GM23338 (cell line): ENCODE results near the gene ZBP1. TPM values are rescaled to one million over a fixed set of nuclear protein-coding genes. Genes with fewer than 3 reads are reported as not detected.

Source experiments
- ATAC-seq: fragments of 200-7000 bp; cut with Tn5 transposase; 3 replicates; pipeline ENCODE4 v1.9.1; 2020
- DNase-seq: peaks from one replicate; pipeline ENCODE4 v3.0.0-alpha.2; 2015; ENCODE audit warnings: low spot score
- H2AFZ ChIP-seq: fragments of 200-600 bp; sonication (generic); 2 replicates; pipeline ENCODE4 v1.8.0; 2016; ENCODE audit warnings: antibody characterized with exemption, mild to moderate bottlenecking, moderate library complexity
- H3F3A ChIP-seq: fragments of 200-600 bp; sonication (generic); replicated peaks from 2 replicates; pipeline ENCODE4 v1.8.0; 2017; ENCODE audit warnings: antibody characterized with exemption, mixed run types, low read depth
- H3K27ac ChIP-seq: fragments of 200-600 bp; sonication (generic); 2 replicates; pipeline ENCODE4 v1.6.1; 2016; ENCODE audit warnings: low read depth
- H3K27me3 ChIP-seq: fragments of 200-600 bp; sonication (generic); 2 replicates; pipeline ENCODE4 v1.8.0; 2016; ENCODE audit warnings: mild to moderate bottlenecking, mixed run types, moderate library complexity; ENCODE audit not compliant: insufficient read depth
- H3K36me3 ChIP-seq: fragments of 200-600 bp; sonication (generic); 2 replicates; pipeline ENCODE4 v1.8.0; 2016; ENCODE audit warnings: mild to moderate bottlenecking; ENCODE audit not compliant: insufficient read depth
- H3K4me1 ChIP-seq: fragments of 200-600 bp; sonication (generic); 2 replicates; pipeline ENCODE4 v1.8.0; 2016; ENCODE audit warnings: mild to moderate bottlenecking, moderate library complexity; ENCODE audit not compliant: insufficient read depth
- H3K4me2 ChIP-seq: fragments of 200-600 bp; sonication (generic); 2 replicates; pipeline ENCODE4 v1.7.1; 2017; ENCODE audit warnings: mixed run types
- H3K4me3 ChIP-seq: fragments of 200-600 bp; sonication (generic); 2 replicates; pipeline ENCODE4 v1.6.1; 2016; ENCODE audit warnings: mixed run types
- H3K79me2 ChIP-seq: fragments of 200-600 bp; sonication (generic); replicated peaks from 2 replicates; pipeline ENCODE4 v1.8.0; 2017; ENCODE audit warnings: mild to moderate bottlenecking; ENCODE audit not compliant: insufficient read depth
- H3K9me2 ChIP-seq: fragments of 200-600 bp; sonication (generic); 2 replicates; pipeline ENCODE4 v1.8.0; 2017; ENCODE audit not compliant: insufficient read depth
- H4K20me1 ChIP-seq: fragments of 200-600 bp; sonication (generic); replicated peaks from 2 replicates; pipeline ENCODE4 v1.8.0; 2017; ENCODE audit warnings: mild to moderate bottlenecking; ENCODE audit not compliant: insufficient read depth
- H3K27ac Mint-ChIP-seq: 2 replicates; pipeline ENCODE4 v1.8.0; 2020; ENCODE audit warnings: inconsistent platforms, mild to moderate bottlenecking, moderate library complexity, mixed read lengths
- H3K27me3 Mint-ChIP-seq: 3 replicates; pipeline ENCODE4 v1.8.0; 2022; ENCODE audit warnings: low read depth, mild to moderate bottlenecking, moderate library complexity, mixed read lengths, inconsistent platforms; ENCODE audit not compliant: insufficient read depth, poor library complexity
- H3K36me3 Mint-ChIP-seq: 3 replicates; pipeline ENCODE4 v1.8.0; 2021; ENCODE audit warnings: low read depth, mild to moderate bottlenecking, inconsistent platforms, moderate library complexity, mixed read lengths
- H3K4me1 Mint-ChIP-seq: 3 replicates; pipeline ENCODE4 v1.8.0; 2020; ENCODE audit warnings: mild to moderate bottlenecking, inconsistent platforms, mixed read lengths
- H3K4me3 Mint-ChIP-seq: 3 replicates; pipeline ENCODE4 v1.8.0; 2021; ENCODE audit warnings: moderate library complexity, mild to moderate bottlenecking, inconsistent platforms, mixed read lengths
- H3K9me3 Mint-ChIP-seq: 3 replicates; pipeline ENCODE4 v1.8.0; 2020; ENCODE audit warnings: moderate library complexity, mild to moderate bottlenecking, inconsistent platforms, mixed read lengths
- CREB1 ChIP-seq: fragments of 250-450 bp; sonication (Bioruptor Pico); IDR thresholded peaks from 2 replicates; pipeline ENCODE4 v1.5.0; 2020; ENCODE audit warnings: low read depth, mild to moderate bottlenecking, moderate library complexity
- EZH2phosphoT487 ChIP-seq: fragments of 200-600 bp; sonication (generic); IDR thresholded peaks from one replicate; pipeline ENCODE4 v1.8.1; 2018; ENCODE audit warnings: antibody characterized with exemption; ENCODE audit not compliant: unreplicated experiment
- NANOG ChIP-seq: IDR thresholded peaks from 2 replicates; pipeline ENCODE4 v1.6.1; 2016; ENCODE audit warnings: antibody characterized with exemption, borderline replicate concordance
- POLR2AphosphoS5 ChIP-seq: IDR thresholded peaks from 2 replicates; pipeline ENCODE4 v1.6.1; 2016; ENCODE audit warnings: antibody characterized with exemption, low read depth
- ZNF462 ChIP-seq: fragments of 250-450 bp; sonication (Bioruptor Pico); IDR thresholded peaks from 2 replicates; pipeline ENCODE4 v1.5.0; 2020; ENCODE audit warnings: mild to moderate bottlenecking, moderate library complexity
- polyA plus RNA-seq: library from polyadenylated mRNA; unstranded; fragments of >200 nt; fragmentation: Nextera tagmentation; extraction: Ambion mirVana; gene quantifications from 2 replicates; pipeline ENCODE4 v1.2.1, GENCODE V29; 2016
- total RNA-seq: library from RNA; depleted of rRNA; stranded (reverse); fragments of >200 nt; shearing (Covaris generic); gene quantifications from 2 replicates; pipeline ENCODE4 v1.2.3, GENCODE V29; 2014

Gene ZBP1
- total and polyA plus RNA-seq, 2 experiments from 2014 or later = not detected

- no peak for DNase-seq
- Histone ChIP-seq H3K36me3 (no peaks in the 10 kb centered on the region), H3K4me1 (no peaks in the 10 kb centered on the region), H3F3A (no peaks in the 10 kb centered on the region), H3K27me3 (no peaks in the 10 kb centered on the region), H3K4me2 (no peak overlapping the region), H3K4me3 (no peak overlapping the region), H3K9me2 (peaks cover 5% of the 10 kb centered on the region; the same call in 1 of the 2 replicates), H3K27ac (no peak overlapping the region), H4K20me1 (no peaks in the 10 kb centered on the region), H2AFZ (no peak overlapping the region), H3K79me2 (no peaks in the 10 kb centered on the region)
- H3K9me3 Mint-ChIP-seq = no peaks in the 10 kb centered on the region; the same call in 2 of the 3 replicates
- H3K4me3 Mint-ChIP-seq = no peak overlapping the region
- H3K27me3 Mint-ChIP-seq = peaks cover 6% of the 10 kb centered on the region
- peaks cover 2% of the 10 kb centered on the region; the same call in 2 of the 3 replicates for H3K4me1 Mint-ChIP-seq
- no peak overlapping the region for H3K27ac Mint-ChIP-seq
- H3K36me3 Mint-ChIP-seq = no peaks in the 10 kb centered on the region
- no peak for TF ChIP-seq ZNF462
- ATAC-seq = no peak
Observed at GRCh38 chr20:57618091-57618763, 2.0 kb downstream of the ZBP1 start.

- H3K4me1 Mint-ChIP-seq = no peaks in the 10 kb centered on the region; the same call in 2 of the 3 replicates
Observed at GRCh38 chr20:57617079-57617795, 3.0 kb downstream of the ZBP1 start.

More at GRCh38 chr20:57617079-57617795, 3.0 kb downstream of the ZBP1 start:
- no peaks in the 10 kb centered on the region for H3K36me3 ChIP-seq
- DNase-seq = no peak
- no peaks in the 10 kb centered on the region for H3K27me3 ChIP-seq
- Mint-ChIP-seq H3K36me3 (no peaks in the 10 kb centered on the region), H3K27me3 (peaks cover 6% of the 10 kb centered on the region), H3K27ac (no peak overlapping the region), H3K9me3 (no peaks in the 10 kb centered on the region; the same call in 2 of the 3 replicates), H3K4me3 (no peak overlapping the region)
- H3K4me3 ChIP-seq = no peak overlapping the region
- H4K20me1 ChIP-seq = no peaks in the 10 kb centered on the region
- no peaks in the 10 kb centered on the region for H3K9me2 ChIP-seq
- no peak overlapping the region for H3K27ac ChIP-seq
- ATAC-seq = no peak
- H3K79me2 ChIP-seq = no peaks in the 10 kb centered on the region
- H3F3A ChIP-seq = no peaks in the 10 kb centered on the region
- TF ChIP-seq POLR2AphosphoS5 (no peak), NANOG (no peak), EZH2phosphoT487 (no peak), CREB1 (CRISPR knock-in tag) (no peak)
- H3K4me2 ChIP-seq = no peak overlapping the region
- H3K4me1 ChIP-seq = no peaks in the 10 kb centered on the region
- H2AFZ ChIP-seq = no peak overlapping the region
